ENCODE data around the gene METAP1D. TPM values are rescaled to one million over a fixed set of nuclear protein-coding genes. Genes with fewer than 3 reads are reported as not detected.

METAP1D gene
- polyA plus RNA-seq, 1 donor = 11.4 TPM

DNA sequence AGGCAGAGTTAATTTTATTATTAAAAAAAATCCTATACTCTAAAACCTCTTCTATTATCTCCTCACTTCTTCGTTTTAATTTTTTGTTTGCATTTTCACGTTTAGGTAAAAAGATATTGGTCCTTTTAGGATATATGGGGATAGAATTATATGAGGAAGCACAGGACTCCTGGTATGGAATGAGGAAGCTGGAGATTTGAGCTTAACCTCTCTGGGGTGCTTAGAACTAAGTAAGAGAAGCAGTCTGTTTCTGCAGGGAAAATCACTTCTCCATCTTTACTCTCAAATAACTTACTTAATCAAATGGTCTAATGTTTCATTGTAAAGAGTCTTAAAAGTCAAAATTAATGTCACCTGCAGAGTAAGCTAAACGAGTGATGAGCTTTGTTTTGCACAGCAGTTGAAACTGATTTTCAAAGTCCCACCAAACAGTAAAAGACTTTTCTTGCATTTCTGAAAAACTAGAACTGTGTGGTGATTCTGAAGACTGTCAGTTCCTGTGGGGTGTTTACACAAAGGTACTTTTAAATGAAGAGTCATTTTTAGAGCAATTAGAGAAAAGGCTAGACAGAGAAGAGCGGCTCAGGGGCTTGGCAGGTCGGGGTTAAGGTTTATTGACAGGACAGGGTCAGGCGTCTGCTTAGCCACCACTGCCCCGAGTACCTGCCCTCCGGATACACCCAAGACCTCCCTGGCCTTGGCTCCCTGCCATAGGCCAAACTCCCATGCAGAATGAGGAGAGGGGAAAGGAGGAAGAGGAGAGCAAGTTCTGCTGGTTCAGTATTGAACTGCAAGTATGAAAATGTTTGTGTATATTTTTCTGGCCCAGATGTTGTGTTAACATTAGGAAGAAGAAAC, 21.6 kb downstream of the METAP1D start:
- Histone ChIP-seq H3K27ac (ENCODE audit: low read length) (no peak overlapping the region), H3K4me3 (ENCODE audit: low read length) (no peak overlapping the region), H3K27me3 (ENCODE audit: control insufficient read depth, insufficient read depth, low read length) (no peaks in the 10 kb centered on the region), H3K4me1 (ENCODE audit: control insufficient read depth, insufficient read depth, low read length) (peaks cover 3% of the 10 kb centered on the region), H3K36me3 (ENCODE audit: control insufficient read depth, insufficient read depth, low read length) (no peaks in the 10 kb centered on the region), H3K9me3 (ENCODE audit: control insufficient read depth, low read depth, low read length) (no peaks in the 10 kb centered on the region)
- 60% methylated on average over 4 of the region's 8 CpGs for WGBS (ENCODE audit: insufficient coverage, low lambda C conversion rate)
- DNase-seq = no peak

DNA sequence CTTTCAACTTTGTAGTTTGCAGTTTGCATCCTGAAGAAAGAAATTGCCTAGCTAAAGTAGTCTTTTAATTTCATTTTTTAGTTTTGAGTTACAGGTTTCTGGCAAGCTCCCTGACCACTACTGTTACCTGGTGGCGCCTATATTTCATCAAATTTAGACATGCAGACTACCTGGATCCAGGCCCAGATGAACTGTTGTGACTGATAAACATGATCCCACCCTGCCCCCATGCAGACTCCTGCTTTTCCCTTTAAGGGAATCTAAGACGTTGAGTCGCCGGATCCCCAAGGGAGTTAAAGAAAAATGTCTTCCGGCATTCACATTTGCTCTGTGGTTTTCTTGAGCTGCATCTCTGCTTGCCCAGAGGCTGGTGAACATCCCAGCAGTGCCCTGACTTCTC, 22.2 kb downstream of the METAP1D start:
- no peak for DNase-seq
- Histone ChIP-seq H3K27ac (ENCODE audit: low read length) (no peak overlapping the region), H3K9me3 (ENCODE audit: control insufficient read depth, low read depth, low read length) (no peaks in the 10 kb centered on the region), H3K27me3 (ENCODE audit: control insufficient read depth, insufficient read depth, low read length) (no peaks in the 10 kb centered on the region), H3K36me3 (ENCODE audit: control insufficient read depth, insufficient read depth, low read length) (no peaks in the 10 kb centered on the region), H3K4me1 (ENCODE audit: control insufficient read depth, insufficient read depth, low read length) (peaks cover 3% of the 10 kb centered on the region), H3K4me3 (ENCODE audit: low read length) (no peak overlapping the region)
- WGBS (ENCODE audit: insufficient coverage, low lambda C conversion rate) = 80% methylated on average over 1 of the region's 5 CpGs

DNA sequence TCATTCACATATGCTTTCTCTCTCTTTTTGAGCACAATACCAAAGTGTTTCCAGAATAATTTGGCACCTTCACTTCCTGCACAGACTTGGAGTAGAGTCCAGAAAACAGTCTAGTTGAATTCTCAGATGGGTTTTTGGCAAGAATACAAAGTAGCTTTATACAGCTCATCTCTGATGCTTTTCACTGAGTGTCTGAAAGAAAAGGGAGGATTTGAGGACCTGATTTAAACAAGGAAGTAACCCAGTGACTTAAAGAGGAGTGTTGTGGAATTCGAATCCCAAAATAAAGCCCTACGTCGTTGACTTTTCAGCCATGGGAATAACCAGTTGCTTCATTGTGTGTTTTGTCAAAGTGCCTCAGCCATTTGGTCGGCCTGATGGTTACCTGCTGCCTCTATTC, 31.8 kb downstream of the METAP1D start:
- Histone ChIP-seq H3K27ac (ENCODE audit: low read length) (no peak overlapping the region), H3K36me3 (ENCODE audit: control insufficient read depth, insufficient read depth, low read length) (no peaks in the 10 kb centered on the region), H3K4me3 (ENCODE audit: low read length) (no peak overlapping the region), H3K9me3 (ENCODE audit: control insufficient read depth, low read depth, low read length) (no peaks in the 10 kb centered on the region), H3K27me3 (ENCODE audit: control insufficient read depth, insufficient read depth, low read length) (no peaks in the 10 kb centered on the region), H3K4me1 (ENCODE audit: control insufficient read depth, insufficient read depth, low read length) (no peaks in the 10 kb centered on the region)
- no CpG with 5 or more reads among the region's 4 CpGs for WGBS (ENCODE audit: insufficient coverage, low lambda C conversion rate)
- DNase-seq = no peak

DNA sequence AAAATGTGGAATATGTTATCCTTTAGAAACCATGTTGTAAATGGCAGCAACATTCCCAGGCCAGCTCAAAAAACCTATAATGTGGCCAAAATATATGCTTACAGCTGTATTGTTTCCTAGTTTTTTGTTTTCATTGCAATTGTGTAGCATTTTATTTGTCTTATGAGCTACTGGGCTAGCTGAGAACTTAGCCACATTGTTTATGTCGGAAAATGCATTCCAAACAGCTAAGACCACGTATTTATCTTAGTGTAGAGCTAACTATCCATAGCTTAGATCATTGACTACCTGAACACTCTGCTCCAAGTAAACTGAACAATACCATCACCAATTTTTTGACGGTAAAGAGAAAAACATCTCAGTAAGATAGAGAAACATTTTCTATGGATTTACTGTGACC, 38.4 kb downstream of the METAP1D start:
- H3K27ac ChIP-seq (ENCODE audit: low read length) = no peak overlapping the region
- no peaks in the 10 kb centered on the region for H3K4me1 ChIP-seq (ENCODE audit: control insufficient read depth, insufficient read depth, low read length)
- H3K36me3 ChIP-seq (ENCODE audit: control insufficient read depth, insufficient read depth, low read length) = no peaks in the 10 kb centered on the region
- no peaks in the 10 kb centered on the region for H3K27me3 ChIP-seq (ENCODE audit: control insufficient read depth, insufficient read depth, low read length)
- 68% methylated on average over 2 of the region's 3 CpGs for WGBS (ENCODE audit: insufficient coverage, low lambda C conversion rate)
- no peaks in the 10 kb centered on the region for H3K9me3 ChIP-seq (ENCODE audit: control insufficient read depth, low read depth, low read length)
- no peak for DNase-seq
- no peak overlapping the region for H3K4me3 ChIP-seq (ENCODE audit: low read length)

DNA sequence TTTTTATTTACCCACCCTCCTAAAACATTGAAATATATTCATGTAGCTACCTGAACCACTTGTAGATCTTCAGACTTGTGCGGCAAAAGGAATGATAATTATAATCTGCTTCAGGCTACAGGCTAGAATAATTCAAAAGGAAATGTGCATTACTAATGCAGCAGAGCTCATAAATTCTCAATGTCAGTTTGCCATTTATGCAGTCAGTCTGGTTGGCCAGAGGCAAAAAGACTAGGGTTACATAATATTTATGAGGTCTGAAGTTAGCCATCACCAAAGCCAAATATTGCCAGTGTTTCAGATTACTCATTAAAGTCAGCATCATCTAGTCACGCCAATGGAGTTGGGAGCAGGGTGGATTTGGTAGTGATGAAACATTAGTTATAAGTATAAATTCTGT, 38.9 kb downstream of the METAP1D start:
- no peak for DNase-seq

DNA sequence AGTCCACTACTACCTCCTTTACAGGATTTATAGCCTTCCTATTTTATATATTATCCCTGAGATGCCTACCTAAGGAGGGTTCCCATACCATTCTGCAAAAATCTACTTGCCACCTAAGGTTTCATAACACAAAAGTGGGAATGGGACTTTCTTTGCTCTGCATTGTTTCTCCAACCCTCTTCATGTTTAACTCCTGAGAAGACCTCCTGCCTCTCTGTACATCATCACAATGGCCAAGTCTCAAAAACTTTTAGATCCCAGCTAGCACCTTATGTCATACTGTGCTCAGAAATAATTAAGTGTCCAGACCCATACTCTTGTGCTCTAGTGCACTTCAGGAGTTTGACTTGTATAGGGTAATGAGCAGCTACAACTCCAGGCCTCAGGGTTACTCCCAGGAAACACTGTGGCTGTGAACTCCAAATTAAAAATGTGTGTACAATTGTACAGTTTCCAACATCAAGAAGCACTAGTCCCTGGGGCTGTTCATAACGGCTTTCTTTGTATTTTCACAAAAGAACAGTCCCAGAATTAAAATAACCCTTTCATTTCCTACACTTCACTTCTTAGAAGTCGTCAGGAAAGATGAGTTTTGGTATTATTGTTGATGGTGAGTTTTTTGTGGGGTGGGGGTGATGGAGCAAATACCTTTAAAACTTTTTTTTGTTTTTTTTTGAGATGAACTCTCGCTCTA, 39.4 kb downstream of the METAP1D start:
- no peaks in the 10 kb centered on the region for H3K27me3 ChIP-seq (ENCODE audit: control insufficient read depth, insufficient read depth, low read length)
- H3K4me1 ChIP-seq (ENCODE audit: control insufficient read depth, insufficient read depth, low read length) = no peaks in the 10 kb centered on the region
- 100% methylated on average over 2 of the region's 3 CpGs for WGBS (ENCODE audit: insufficient coverage, low lambda C conversion rate)
- no peaks in the 10 kb centered on the region for H3K9me3 ChIP-seq (ENCODE audit: control insufficient read depth, low read depth, low read length)
- H3K36me3 ChIP-seq (ENCODE audit: control insufficient read depth, insufficient read depth, low read length) = no peaks in the 10 kb centered on the region
- H3K4me3 ChIP-seq (ENCODE audit: low read length) = no peak overlapping the region
- no peak for DNase-seq
- no peak overlapping the region for H3K27ac ChIP-seq (ENCODE audit: low read length)

More for the DNA sequence above, 38.9 kb downstream of the METAP1D start:
- Histone ChIP-seq H3K36me3 (ENCODE audit: control insufficient read depth, insufficient read depth, low read length) (no peaks in the 10 kb centered on the region), H3K27ac (ENCODE audit: low read length) (no peak overlapping the region), H3K4me3 (ENCODE audit: low read length) (no peak overlapping the region), H3K4me1 (ENCODE audit: control insufficient read depth, insufficient read depth, low read length) (no peaks in the 10 kb centered on the region), H3K9me3 (ENCODE audit: control insufficient read depth, low read depth, low read length) (no peaks in the 10 kb centered on the region), H3K27me3 (ENCODE audit: control insufficient read depth, insufficient read depth, low read length) (no peaks in the 10 kb centered on the region)
- WGBS (ENCODE audit: insufficient coverage, low lambda C conversion rate) = 100% methylated on average over 1 of the region's 2 CpGs

DNA sequence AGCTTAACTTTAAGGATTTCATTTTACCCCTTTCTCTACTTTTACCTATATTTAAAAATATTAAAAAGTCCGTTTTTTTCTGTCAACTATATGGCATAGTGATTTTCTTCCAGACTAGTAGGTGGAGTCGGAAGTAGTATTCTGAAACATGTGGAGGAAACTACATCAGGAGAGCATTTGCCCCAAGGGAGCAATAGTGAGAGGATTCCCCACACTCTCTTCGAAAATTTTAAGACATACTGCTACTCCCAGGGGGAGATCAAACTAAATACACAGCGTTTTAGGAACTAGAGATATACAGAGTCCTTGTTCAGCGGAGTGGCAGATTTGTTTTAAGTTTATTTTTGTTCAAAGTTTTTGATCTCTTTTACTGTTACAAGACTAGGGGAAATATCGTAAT, 40.6 kb downstream of the METAP1D start:
- H3K36me3 ChIP-seq (ENCODE audit: control insufficient read depth, insufficient read depth, low read length) = no peaks in the 10 kb centered on the region
- DNase-seq = no peak
- H3K4me1 ChIP-seq (ENCODE audit: control insufficient read depth, insufficient read depth, low read length) = no peaks in the 10 kb centered on the region
- no peaks in the 10 kb centered on the region for H3K27me3 ChIP-seq (ENCODE audit: control insufficient read depth, insufficient read depth, low read length)
- no peaks in the 10 kb centered on the region for H3K9me3 ChIP-seq (ENCODE audit: control insufficient read depth, low read depth, low read length)
- no peak overlapping the region for H3K4me3 ChIP-seq (ENCODE audit: low read length)
- WGBS (ENCODE audit: insufficient coverage, low lambda C conversion rate) = no CpG with 5 or more reads among the region's 6 CpGs
- H3K27ac ChIP-seq (ENCODE audit: low read length) = no peak overlapping the region

DNA sequence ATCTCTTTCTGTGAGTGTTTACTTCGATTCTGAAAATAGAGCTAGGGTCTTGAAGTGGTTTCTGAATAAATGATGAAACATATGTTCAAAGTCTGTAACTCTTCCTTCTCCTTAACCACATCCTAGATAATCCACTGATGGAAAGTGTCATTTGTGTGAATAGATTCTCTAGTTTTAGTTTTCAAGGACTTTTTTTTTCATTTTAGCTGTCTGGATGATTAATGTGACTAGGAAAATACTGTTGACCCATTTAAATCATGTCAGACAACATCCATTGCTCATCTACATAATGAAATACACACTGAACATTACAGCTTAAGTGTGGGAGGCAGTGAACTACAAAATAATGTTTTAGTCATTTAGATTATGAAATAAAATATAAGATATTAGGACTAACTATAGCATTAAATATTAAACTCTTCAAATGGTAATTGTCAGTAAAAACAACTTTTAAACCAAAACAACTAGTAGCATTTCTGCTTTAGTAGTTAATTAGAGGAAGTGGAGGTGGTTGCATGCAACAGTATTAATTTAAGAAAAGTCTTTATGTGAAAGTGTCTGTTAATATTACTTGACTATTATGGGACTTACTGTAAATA, 46.4 kb downstream of the METAP1D start:
- no peak overlapping the region for H3K27ac ChIP-seq (ENCODE audit: low read length)
- DNase-seq = no peak
- no peaks in the 10 kb centered on the region for H3K27me3 ChIP-seq (ENCODE audit: control insufficient read depth, insufficient read depth, low read length)
- no CpG with 5 or more reads among the region's 1 CpG for WGBS (ENCODE audit: insufficient coverage, low lambda C conversion rate)
- H3K9me3 ChIP-seq (ENCODE audit: control insufficient read depth, low read depth, low read length) = no peaks in the 10 kb centered on the region
- H3K4me3 ChIP-seq (ENCODE audit: low read length) = no peak overlapping the region
- H3K36me3 ChIP-seq (ENCODE audit: control insufficient read depth, insufficient read depth, low read length) = no peaks in the 10 kb centered on the region
- H3K4me1 ChIP-seq (ENCODE audit: control insufficient read depth, insufficient read depth, low read length) = no peaks in the 10 kb centered on the region

DNA sequence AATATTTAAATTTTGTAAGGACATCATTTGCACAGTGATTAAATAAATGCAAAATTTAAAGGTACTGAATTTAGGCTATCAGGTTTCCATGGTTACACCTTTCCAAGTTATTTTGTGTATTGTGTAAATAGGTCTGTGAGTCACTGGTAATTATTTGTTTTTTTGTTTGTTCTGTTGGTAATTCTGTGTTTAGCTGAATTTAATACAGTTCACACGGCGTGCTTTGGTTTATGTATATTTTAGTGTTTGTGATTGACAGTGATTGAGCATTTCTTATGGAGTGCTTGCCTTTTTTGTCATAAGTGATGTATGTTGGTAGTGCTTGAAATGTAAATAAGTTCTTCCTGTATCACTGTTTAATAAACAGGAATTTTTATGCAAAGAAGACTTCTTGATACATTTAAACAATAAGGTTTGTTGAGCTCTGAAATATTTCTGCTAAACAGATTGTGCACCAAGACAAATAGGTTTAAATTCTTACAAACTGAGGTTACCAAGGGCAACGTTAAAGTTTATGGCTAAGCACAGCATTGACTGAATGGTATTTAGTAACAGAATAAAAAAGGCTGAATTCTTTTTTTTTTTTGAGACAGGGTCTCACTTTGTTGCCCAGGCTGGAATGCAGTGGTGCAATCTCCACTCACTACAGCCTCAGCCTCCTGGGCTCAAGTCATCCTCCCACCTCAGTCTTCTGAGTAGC, 47.3 kb downstream of the METAP1D start:
- Histone ChIP-seq H3K4me1 (ENCODE audit: control insufficient read depth, insufficient read depth, low read length) (no peaks in the 10 kb centered on the region), H3K9me3 (ENCODE audit: control insufficient read depth, low read depth, low read length) (no peaks in the 10 kb centered on the region), H3K27ac (ENCODE audit: low read length) (no peak overlapping the region), H3K36me3 (ENCODE audit: control insufficient read depth, insufficient read depth, low read length) (no peaks in the 10 kb centered on the region), H3K4me3 (ENCODE audit: low read length) (no peak overlapping the region), H3K27me3 (ENCODE audit: control insufficient read depth, insufficient read depth, low read length) (no peaks in the 10 kb centered on the region)
- no CpG with 5 or more reads among the region's 3 CpGs for WGBS (ENCODE audit: insufficient coverage, low lambda C conversion rate)
- DNase-seq = no peak
